Neuronal stem cell (in vitro differentiated cells): ENCODE data around the gene GPR149. TPM values are rescaled to one million over a fixed set of nuclear protein-coding genes. Genes with fewer than 3 reads are reported as not detected.
A peak's percentile ranks its signal among the peaks of the same experiment; 100 is the strongest.

ENCODE experiments used
- DNase-seq: peaks from one replicate; pipeline ENCODE4 v3.0.0-alpha.2; 2013; ENCODE audit warnings: low spot score
- H2AFZ ChIP-seq: one replicate; pipeline ENCODE4 v1.6.1; 2013; ENCODE audit warnings: mild to moderate bottlenecking, low read length, inconsistent platforms
- H2AK5ac ChIP-seq: 2 replicates; pipeline ENCODE4 v1.6.1; 2013; ENCODE audit warnings: low read depth, mild to moderate bottlenecking, inconsistent platforms, low read length, moderate library complexity, mixed read lengths
- H2BK120ac ChIP-seq: 2 replicates; pipeline ENCODE4 v1.6.1; 2013; ENCODE audit warnings: low read depth, mild to moderate bottlenecking, inconsistent platforms, low read length, moderate library complexity, mixed read lengths
- H2BK12ac ChIP-seq: one replicate; pipeline ENCODE4 v1.6.1; 2013; ENCODE audit warnings: low read length, inconsistent platforms
- H2BK15ac ChIP-seq: 2 replicates; pipeline ENCODE4 v1.6.1; 2013; ENCODE audit warnings: mild to moderate bottlenecking, low read length, inconsistent platforms, mixed read lengths
- H2BK5ac ChIP-seq: one replicate; pipeline ENCODE4 v1.6.1; 2013; ENCODE audit warnings: inconsistent platforms, mild to moderate bottlenecking, low read length, moderate library complexity
- H3K14ac ChIP-seq: one replicate; pipeline ENCODE4 v1.6.1; 2013; ENCODE audit warnings: low read length, inconsistent platforms
- H3K18ac ChIP-seq: 2 replicates; pipeline ENCODE4 v1.6.1; 2013; ENCODE audit warnings: low read length, inconsistent platforms
- H3K23ac ChIP-seq: 2 replicates; pipeline ENCODE4 v1.6.1; 2013; ENCODE audit warnings: low read depth, mild to moderate bottlenecking, mixed read lengths, low read length, inconsistent platforms; ENCODE audit not compliant: poor library complexity
- H3K27ac ChIP-seq: replicated peaks from 3 replicates; pipeline ENCODE4 v1.5.1; 2013; ENCODE audit warnings: low read length, inconsistent platforms
- H3K27me3 ChIP-seq, 3 experiments: 2 replicates each; pipeline ENCODE4 v1.6.1; 2013; ENCODE audit warnings: low read length in 3 of 3, mild to moderate bottlenecking in 2 of 3, inconsistent platforms in 1 of 3, low read depth in 1 of 3, mixed read lengths in 1 of 3, moderate library complexity in 1 of 3; ENCODE audit not compliant: control insufficient read depth in 3 of 3, insufficient read depth in 3 of 3
- H3K36me3 ChIP-seq, 2 donors: replicated peaks in 1 of 2; 2 replicates each; pipeline ENCODE4 v1.6.1; 2013; ENCODE audit warnings: low read length in 2 of 2; ENCODE audit not compliant: control insufficient read depth in 2 of 2, insufficient read depth in 2 of 2
- H3K4ac ChIP-seq: 2 replicates; pipeline ENCODE4 v1.6.1; 2013; ENCODE audit warnings: inconsistent platforms, mild to moderate bottlenecking, low read length, moderate library complexity
- H3K4me1 ChIP-seq, 2 donors: 1 replicate in 1 of 2; 2 replicates in 1 of 2; pipeline ENCODE4 v1.6.1; 2013; ENCODE audit warnings: low read length in 2 of 2, low read depth in 1 of 2; ENCODE audit not compliant: control insufficient read depth in 2 of 2, insufficient read depth in 1 of 2
- H3K4me2 ChIP-seq: one replicate; pipeline ENCODE4 v1.6.1; 2013; ENCODE audit warnings: mild to moderate bottlenecking, low read length, inconsistent platforms; ENCODE audit not compliant: insufficient read depth, poor library complexity, severe bottlenecking
- H3K4me3 ChIP-seq, 2 donors: 2 replicates each; pipeline ENCODE4 v1.5.1; 2013; ENCODE audit warnings: low read length in 2 of 2, mild to moderate bottlenecking in 2 of 2, inconsistent platforms in 1 of 2, moderate library complexity in 1 of 2
- H3K79me1 ChIP-seq: one replicate; pipeline ENCODE4 v1.6.1; 2013; ENCODE audit warnings: low read depth, mild to moderate bottlenecking, inconsistent platforms, low read length, moderate library complexity
- H3K9ac ChIP-seq: one replicate; pipeline ENCODE4 v1.6.1; 2013; ENCODE audit warnings: mild to moderate bottlenecking, low read depth, low read length, inconsistent platforms; ENCODE audit not compliant: poor library complexity
- H3K9me3 ChIP-seq, 2 donors: replicated peaks in 1 of 2; 2 replicates each; pipeline versions ENCODE3 to v1.6.1; 2013; ENCODE audit warnings: low read length in 2 of 2, mild to moderate bottlenecking in 2 of 2, inconsistent platforms in 1 of 2, low read depth in 1 of 2, mixed read lengths in 1 of 2, moderate library complexity in 1 of 2; ENCODE audit not compliant: control insufficient read depth in 2 of 2, insufficient read depth in 1 of 2
- H4K8ac ChIP-seq: one replicate; pipeline ENCODE4 v1.6.1; 2013; ENCODE audit warnings: low read depth, mild to moderate bottlenecking, inconsistent platforms, low read length, moderate library complexity
- H4K91ac ChIP-seq: one replicate; pipeline ENCODE4 v1.6.1; 2013; ENCODE audit warnings: low read length, low read depth, mild to moderate bottlenecking, inconsistent platforms; ENCODE audit not compliant: poor library complexity
- WGBS, 2 donors: extraction: QIAGEN DNeasy Blood & Tissue Kit; methylation state at CpG; one replicate each; pipeline ENCODE4 v1.1.7; 2013; ENCODE audit warnings: missing lambda C conversion rate in 2 of 2, mixed read lengths in 1 of 2; ENCODE audit not compliant: insufficient read length in 2 of 2, insufficient replicate concordance in 1 of 2; ENCODE audit errors: extremely low coverage in 2 of 2; 5-methylcytosine and 5-hydroxymethylcytosine counted together
- polyA plus RNA-seq, 2 experiments: library from polyadenylated mRNA; stranded (reverse); fragments of 200-250 nt; gene quantifications; one replicate each; pipeline ENCODE4 v1.2.3, GENCODE V29; 2013

Gene GPR149
- polyA plus RNA-seq (2013, experiment 1 of 2) = not detected
- polyA plus RNA-seq (2013, experiment 2 of 2) = not detected

GRCh38 chr3:154430014-154430413, at the start of gene GPR149:
TSS of gene GPR149 (minus strand) at chr3:154430190. CDS start at chr3:154429615, 575 bp downstream.
- Histone ChIP-seq H2BK120ac (no peak within 1 kb of the TSS), H3K4me3 (peak within 1 kb of the TSS in 1 of 2 donors; percentile 77), H3K9ac (no peak within 1 kb of the TSS), H3K18ac (no peak within 1 kb of the TSS), H3K23ac (no peak within 1 kb of the TSS), H3K79me1 (no peaks in the 10 kb centered on the region), H3K4me2 (peak within 1 kb of the TSS; percentile 95), H3K27me3 (peaks cover 0 to 53% (median 19%) of the 10 kb centered on the region in 3 experiments), H3K27ac (no peak within 1 kb of the TSS), H3K14ac (no peak within 1 kb of the TSS), H2BK5ac (no peak within 1 kb of the TSS), H3K4me1 (peaks cover 2 to 10% of the 10 kb centered on the region in 2 donors), H2BK15ac (no peak within 1 kb of the TSS), H4K8ac (no peak within 1 kb of the TSS), H3K36me3 (no peaks in the 10 kb centered on the region), H2AK5ac (no peak within 1 kb of the TSS), H3K9me3 (no peaks in the 10 kb centered on the region), H2BK12ac (no peak within 1 kb of the TSS), H2AFZ (peak within 1 kb of the TSS; percentile 15), H3K4ac (no peak within 1 kb of the TSS), H4K91ac (no peak within 1 kb of the TSS)
- WGBS, 2 donors = no CpG with 5 or more reads among the region's 7 CpGs
- no peak for DNase-seq

- Histone ChIP-seq H3K27ac (no peak overlapping the region), H2BK5ac (no peak overlapping the region), H3K27me3 (no peaks in the 10 kb centered on the region)
Measured at GRCh38 chr3:154473769-154474168, 43.8 kb upstream of the GPR149 start.

GRCh38 chr3:154469585-154469984, 39.6 kb upstream of the GPR149 start:
- no peak overlapping the region for H3K27ac ChIP-seq
- no peak overlapping the region for H3K18ac ChIP-seq
- no peak overlapping the region for H3K4me3 ChIP-seq
- no peaks in the 10 kb centered on the region for H3K79me1 ChIP-seq
- H3K36me3 ChIP-seq = no peaks in the 10 kb centered on the region
- H3K4me2 ChIP-seq = no peak overlapping the region
- H3K14ac ChIP-seq = no peak overlapping the region
- no peaks in the 10 kb centered on the region for H3K27me3 ChIP-seq
- no peak overlapping the region for H3K23ac ChIP-seq
- H2AFZ ChIP-seq = no peak overlapping the region
- no peak overlapping the region for H2BK120ac ChIP-seq
- no peak overlapping the region for H4K8ac ChIP-seq
- no peak overlapping the region for H2BK15ac ChIP-seq
- H2BK5ac ChIP-seq = no peak overlapping the region
- no CpG with 5 or more reads among the region's 1 CpG for WGBS, 2 donors
- no peaks in the 10 kb centered on the region for H3K4me1 ChIP-seq
- no peak overlapping the region for H4K91ac ChIP-seq
- H3K4ac ChIP-seq = no peak overlapping the region
- no peak overlapping the region for H2BK12ac ChIP-seq
- no peaks in the 10 kb centered on the region for H3K9me3 ChIP-seq
- no peak overlapping the region for H2AK5ac ChIP-seq
- H3K9ac ChIP-seq = no peak overlapping the region
- DNase-seq = no peak

More at GRCh38 chr3:154473769-154474168, 43.8 kb upstream of the GPR149 start:
- Histone ChIP-seq H3K4me2 (no peak overlapping the region), H3K18ac (no peak overlapping the region), H3K9me3 (no peaks in the 10 kb centered on the region), H4K8ac (no peak overlapping the region), H2AK5ac (no peak overlapping the region), H3K4me3 (no peak overlapping the region), H3K14ac (no peak overlapping the region), H3K79me1 (no peaks in the 10 kb centered on the region), H3K23ac (no peak overlapping the region), H3K4ac (no peak overlapping the region), H3K36me3 (no peaks in the 10 kb centered on the region), H2BK120ac (no peak overlapping the region), H3K9ac (no peak overlapping the region), H4K91ac (no peak overlapping the region), H2BK12ac (no peak overlapping the region), H2BK15ac (no peak overlapping the region), H3K4me1 (no peaks in the 10 kb centered on the region), H2AFZ (no peak overlapping the region)
- DNase-seq = no peak

GRCh38 chr3:154464440-154465190, 34.6 kb upstream of the GPR149 start:
- H2BK120ac ChIP-seq = no peak overlapping the region
- H2BK12ac ChIP-seq = no peak overlapping the region
- H3K9me3 ChIP-seq = no peaks in the 10 kb centered on the region
- H3K4me1 ChIP-seq = no peaks in the 10 kb centered on the region
- H3K9ac ChIP-seq = no peak overlapping the region
- no peak overlapping the region for H3K4ac ChIP-seq
- H2AK5ac ChIP-seq = no peak overlapping the region
- H3K4me2 ChIP-seq = no peak overlapping the region
- no peak overlapping the region for H3K27ac ChIP-seq
- H2BK5ac ChIP-seq = no peak overlapping the region
- no peak overlapping the region for H4K91ac ChIP-seq
- no peaks in the 10 kb centered on the region for H3K27me3 ChIP-seq
- no peak overlapping the region for H3K18ac ChIP-seq
- H2AFZ ChIP-seq = no peak overlapping the region
- no peak overlapping the region for H3K4me3 ChIP-seq
- H4K8ac ChIP-seq = no peak overlapping the region
- no peak overlapping the region for H2BK15ac ChIP-seq
- no peak for DNase-seq
- no peaks in the 10 kb centered on the region for H3K79me1 ChIP-seq
- H3K14ac ChIP-seq = no peak overlapping the region
- no peaks in the 10 kb centered on the region for H3K36me3 ChIP-seq
- no peak overlapping the region for H3K23ac ChIP-seq
